ENCODE data around the gene GRP. TPM values are rescaled to one million over a fixed set of nuclear protein-coding genes. Genes with fewer than 3 reads are reported as not detected.
"Not testable (repeated sequence)": the region's sequence is repeated elsewhere in the genome, so short reads cannot be mapped to it uniquely, and the experiment has no call there.

The GRP gene
- polyA plus RNA-seq, 2 donors: not detected

DNA sequence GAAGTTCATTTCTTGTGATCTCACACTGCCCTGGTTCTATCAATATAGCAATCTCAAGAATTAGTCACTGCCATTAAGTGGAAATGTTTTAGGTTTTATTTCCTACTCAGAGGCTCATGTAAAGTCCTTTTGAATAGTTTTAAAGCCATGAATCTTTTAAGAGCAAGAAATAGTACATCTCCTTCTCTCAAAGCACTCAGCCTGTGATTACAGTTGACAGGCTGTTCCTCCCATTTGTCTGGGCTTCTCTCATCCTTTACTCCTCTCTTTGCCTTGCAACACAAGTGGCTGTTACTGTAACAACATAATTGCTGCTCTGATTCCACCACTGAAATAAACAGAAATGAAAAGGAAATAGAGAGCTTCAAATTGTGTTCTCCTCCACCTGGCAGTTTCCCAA lies 18.4 kb downstream of the GRP start:
- H3K36me3 ChIP-seq (ENCODE audit: control insufficient read depth in 2 of 2, insufficient read depth in 2 of 2, low read length in 1 of 2): no peaks in the 10 kb centered on the region
- no peak overlapping the region for H3K27ac ChIP-seq (ENCODE audit: low read depth in 2 of 2, low read length in 1 of 2)
- H3K9me3 ChIP-seq (ENCODE audit: control insufficient read depth in 2 of 2, insufficient read depth in 1 of 2, low read depth in 1 of 2, low read length in 1 of 2): no peaks in the 10 kb centered on the region
- H3K4me3 ChIP-seq (ENCODE audit: low read depth in 1 of 2, low read length in 2 of 2): no peak overlapping the region
- no peaks in the 10 kb centered on the region for H3K4me1 ChIP-seq (ENCODE audit: control insufficient read depth in 2 of 2, insufficient read depth in 2 of 2, low read length in 1 of 2)
- peaks cover 0 to 3% of the 10 kb centered on the region in 2 donors for H3K27me3 ChIP-seq (ENCODE audit: control insufficient read depth in 1 of 2, insufficient read depth in 2 of 2, low read length in 2 of 2)

DNA sequence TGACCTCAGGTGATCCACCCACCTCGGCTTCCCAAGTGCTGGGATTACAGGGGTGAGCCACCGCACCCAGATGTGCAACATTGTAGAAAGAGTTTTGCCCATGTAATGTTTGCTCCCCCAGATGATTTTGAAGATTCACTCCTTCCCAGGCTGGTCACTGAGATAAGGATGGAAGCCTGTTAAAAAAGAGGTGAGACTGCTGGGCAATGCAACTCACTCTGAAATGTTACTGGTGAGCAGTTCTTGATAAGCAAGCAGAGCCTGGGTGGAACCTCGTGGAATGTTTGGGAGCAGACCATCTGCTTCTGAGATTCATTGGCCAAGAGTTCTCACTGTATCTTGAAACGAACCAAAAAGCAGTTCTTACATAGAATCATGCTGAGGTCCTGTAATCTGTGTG lies 19.7 kb downstream of the GRP start:
- no peaks in the 10 kb centered on the region for H3K36me3 ChIP-seq (ENCODE audit: control insufficient read depth in 2 of 2, insufficient read depth in 2 of 2, low read length in 1 of 2)
- H3K4me1 ChIP-seq (ENCODE audit: control insufficient read depth in 2 of 2, insufficient read depth in 2 of 2, low read length in 1 of 2): no peaks in the 10 kb centered on the region
- H3K4me3 ChIP-seq (ENCODE audit: low read depth in 1 of 2, low read length in 2 of 2): no peak overlapping the region
- WGBS, 2 donors: 59 to 77% methylated on average over 4 of the region's 4 CpGs
- peaks cover 0 to 3% of the 10 kb centered on the region in 2 donors for H3K27me3 ChIP-seq (ENCODE audit: control insufficient read depth in 1 of 2, insufficient read depth in 2 of 2, low read length in 2 of 2)
- H3K9me3 ChIP-seq (ENCODE audit: control insufficient read depth in 2 of 2, insufficient read depth in 1 of 2, low read depth in 1 of 2, low read length in 1 of 2): no peaks in the 10 kb centered on the region
- H3K27ac ChIP-seq (ENCODE audit: low read depth in 2 of 2, low read length in 1 of 2): no peak overlapping the region

- Histone ChIP-seq H3K27me3 (ENCODE audit: control insufficient read depth in 1 of 2, insufficient read depth in 2 of 2, low read length in 2 of 2) (peaks cover 0 to 3% of the 10 kb centered on the region in 2 donors), H3K4me1 (ENCODE audit: control insufficient read depth in 2 of 2, insufficient read depth in 2 of 2, low read length in 1 of 2) (no peaks in the 10 kb centered on the region), H3K36me3 (ENCODE audit: control insufficient read depth in 2 of 2, insufficient read depth in 2 of 2, low read length in 1 of 2) (no peaks in the 10 kb centered on the region), H3K9me3 (ENCODE audit: control insufficient read depth in 2 of 2, insufficient read depth in 1 of 2, low read depth in 1 of 2, low read length in 1 of 2) (no peaks in the 10 kb centered on the region), H3K27ac (ENCODE audit: low read depth in 2 of 2, low read length in 1 of 2) (no peak overlapping the region), H3K4me3 (ENCODE audit: low read depth in 1 of 2, low read length in 2 of 2) (no peak overlapping the region)
- WGBS, 2 donors: 90 to 92% methylated on average over 2 of the region's 2 CpGs
Measured at GRCh38 chr18:59242906-59243305, 22.9 kb downstream of the GRP start.

GRCh38 chr18:59246796-59247195 lies 26.8 kb downstream of the GRP start:
- WGBS, 2 donors: 44% methylated on average over 4 of the region's 4 CpGs
- Histone ChIP-seq H3K27me3 (ENCODE audit: control insufficient read depth in 1 of 2, insufficient read depth in 2 of 2, low read length in 2 of 2) (peaks cover 0 to 3% of the 10 kb centered on the region in 2 donors), H3K4me3 (ENCODE audit: low read depth in 1 of 2, low read length in 2 of 2) (no peak overlapping the region), H3K9me3 (ENCODE audit: control insufficient read depth in 2 of 2, insufficient read depth in 1 of 2, low read depth in 1 of 2, low read length in 1 of 2) (no peaks in the 10 kb centered on the region), H3K4me1 (ENCODE audit: control insufficient read depth in 2 of 2, insufficient read depth in 2 of 2, low read length in 1 of 2) (no peaks in the 10 kb centered on the region), H3K36me3 (ENCODE audit: control insufficient read depth in 2 of 2, insufficient read depth in 2 of 2, low read length in 1 of 2) (no peaks in the 10 kb centered on the region), H3K27ac (ENCODE audit: low read depth in 2 of 2, low read length in 1 of 2) (no peak overlapping the region)

GRCh38 chr18:59249199-59249774 lies 29.3 kb downstream of the GRP start:
- no peaks in the 10 kb centered on the region for H3K36me3 ChIP-seq (ENCODE audit: control insufficient read depth in 2 of 2, insufficient read depth in 2 of 2, low read length in 1 of 2)
- no peak overlapping the region for H3K27ac ChIP-seq (ENCODE audit: low read depth in 2 of 2, low read length in 1 of 2)
- no peaks in the 10 kb centered on the region for H3K9me3 ChIP-seq (ENCODE audit: control insufficient read depth in 2 of 2, insufficient read depth in 1 of 2, low read depth in 1 of 2, low read length in 1 of 2)
- WGBS, 2 donors: 22 to 24% methylated on average over 5 of the region's 5 CpGs
- H3K4me3 ChIP-seq (ENCODE audit: low read depth in 1 of 2, low read length in 2 of 2): no peak overlapping the region
- H3K4me1 ChIP-seq (ENCODE audit: control insufficient read depth in 2 of 2, insufficient read depth in 2 of 2, low read length in 1 of 2): no peaks in the 10 kb centered on the region
- peaks cover 0 to 3% of the 10 kb centered on the region in 2 donors for H3K27me3 ChIP-seq (ENCODE audit: control insufficient read depth in 1 of 2, insufficient read depth in 2 of 2, low read length in 2 of 2)

DNA sequence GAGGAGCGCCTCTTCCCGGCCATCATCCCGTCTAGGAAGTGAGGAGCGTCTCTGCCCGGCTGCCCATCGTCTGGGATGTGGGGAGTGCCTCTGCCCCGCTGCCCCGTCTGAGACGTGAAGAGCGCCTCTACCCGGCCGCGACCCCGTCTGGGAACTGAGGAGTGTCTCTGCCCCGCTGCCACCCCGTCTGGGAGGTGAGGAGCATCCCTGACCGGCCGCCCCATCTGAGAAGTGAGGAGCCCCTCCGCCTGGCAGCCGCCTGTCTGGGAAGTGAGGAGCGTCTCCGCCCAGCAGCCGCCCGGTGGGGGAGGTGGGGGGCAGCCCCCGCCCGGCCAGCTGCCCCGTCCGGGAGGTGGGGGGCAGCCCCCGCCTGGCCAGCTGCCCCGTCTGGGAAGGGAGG lies 35.5 kb downstream of the GRP start:
- H3K9me3 ChIP-seq (ENCODE audit: control insufficient read depth in 2 of 2, insufficient read depth in 1 of 2, low read depth in 1 of 2, low read length in 1 of 2): not testable (repeated sequence)

GRCh38 chr18:59261842-59262241 lies 41.9 kb downstream of the GRP start:
- H3K9me3 ChIP-seq (ENCODE audit: control insufficient read depth in 2 of 2, insufficient read depth in 1 of 2, low read depth in 1 of 2, low read length in 1 of 2); H3K27ac ChIP-seq (ENCODE audit: low read depth in 2 of 2, low read length in 1 of 2); H3K4me1 ChIP-seq (ENCODE audit: control insufficient read depth in 2 of 2, insufficient read depth in 2 of 2, low read length in 1 of 2); H3K36me3 ChIP-seq (ENCODE audit: control insufficient read depth in 2 of 2, insufficient read depth in 2 of 2, low read length in 1 of 2); H3K4me3 ChIP-seq (ENCODE audit: low read depth in 1 of 2, low read length in 2 of 2): not testable (repeated sequence)
- WGBS, 2 donors: 56 to 84% methylated on average over 3 of the region's 3 CpGs
- peaks cover 0 to 17% of the 10 kb centered on the region in 2 donors for H3K27me3 ChIP-seq (ENCODE audit: control insufficient read depth in 1 of 2, insufficient read depth in 2 of 2, low read length in 2 of 2)

More for the DNA sequence above, 35.5 kb downstream of the GRP start:
- WGBS, 2 donors: 83 to 94% methylated on average over 30 of the region's 30 CpGs
- H3K27me3 ChIP-seq (ENCODE audit: control insufficient read depth in 1 of 2, insufficient read depth in 2 of 2, low read length in 2 of 2); H3K27ac ChIP-seq (ENCODE audit: low read depth in 2 of 2, low read length in 1 of 2); H3K36me3 ChIP-seq (ENCODE audit: control insufficient read depth in 2 of 2, insufficient read depth in 2 of 2, low read length in 1 of 2); H3K4me1 ChIP-seq (ENCODE audit: control insufficient read depth in 2 of 2, insufficient read depth in 2 of 2, low read length in 1 of 2); H3K4me3 ChIP-seq (ENCODE audit: low read depth in 1 of 2, low read length in 2 of 2): not testable (repeated sequence)

- not testable (repeated sequence) for H3K4me3 ChIP-seq (ENCODE audit: low read depth in 1 of 2, low read length in 2 of 2); H3K9me3 ChIP-seq (ENCODE audit: control insufficient read depth in 2 of 2, insufficient read depth in 1 of 2, low read depth in 1 of 2, low read length in 1 of 2); H3K27ac ChIP-seq (ENCODE audit: low read depth in 2 of 2, low read length in 1 of 2); H3K4me1 ChIP-seq (ENCODE audit: control insufficient read depth in 2 of 2, insufficient read depth in 2 of 2, low read length in 1 of 2); H3K36me3 ChIP-seq (ENCODE audit: control insufficient read depth in 2 of 2, insufficient read depth in 2 of 2, low read length in 1 of 2)
- 91 to 94% methylated on average over 1 to 2 of the region's 2 CpGs for WGBS, 2 donors
- H3K27me3 ChIP-seq (ENCODE audit: control insufficient read depth in 1 of 2, insufficient read depth in 2 of 2, low read length in 2 of 2): peaks cover 0 to 17% of the 10 kb centered on the region in 2 donors
Measured at GRCh38 chr18:59262243-59262642, 42.3 kb downstream of the GRP start.

GRCh38 chr18:59263661-59264060 lies 43.7 kb downstream of the GRP start:
- Histone ChIP-seq H3K27ac (ENCODE audit: low read depth in 2 of 2, low read length in 1 of 2) (no peak overlapping the region), H3K36me3 (ENCODE audit: control insufficient read depth in 2 of 2, insufficient read depth in 2 of 2, low read length in 1 of 2) (no peaks in the 10 kb centered on the region), H3K4me3 (ENCODE audit: low read depth in 1 of 2, low read length in 2 of 2) (no peak overlapping the region), H3K27me3 (ENCODE audit: control insufficient read depth in 1 of 2, insufficient read depth in 2 of 2, low read length in 2 of 2) (peaks cover 0 to 27% of the 10 kb centered on the region in 2 donors), H3K4me1 (ENCODE audit: control insufficient read depth in 2 of 2, insufficient read depth in 2 of 2, low read length in 1 of 2) (peaks cover 5 to 6% of the 10 kb centered on the region in 2 donors), H3K9me3 (ENCODE audit: control insufficient read depth in 2 of 2, insufficient read depth in 1 of 2, low read depth in 1 of 2, low read length in 1 of 2) (peaks cover 4 to 8% of the 10 kb centered on the region in 2 donors)
- WGBS, 2 donors: 8 to 10% methylated on average over 16 of the region's 16 CpGs

DNA sequence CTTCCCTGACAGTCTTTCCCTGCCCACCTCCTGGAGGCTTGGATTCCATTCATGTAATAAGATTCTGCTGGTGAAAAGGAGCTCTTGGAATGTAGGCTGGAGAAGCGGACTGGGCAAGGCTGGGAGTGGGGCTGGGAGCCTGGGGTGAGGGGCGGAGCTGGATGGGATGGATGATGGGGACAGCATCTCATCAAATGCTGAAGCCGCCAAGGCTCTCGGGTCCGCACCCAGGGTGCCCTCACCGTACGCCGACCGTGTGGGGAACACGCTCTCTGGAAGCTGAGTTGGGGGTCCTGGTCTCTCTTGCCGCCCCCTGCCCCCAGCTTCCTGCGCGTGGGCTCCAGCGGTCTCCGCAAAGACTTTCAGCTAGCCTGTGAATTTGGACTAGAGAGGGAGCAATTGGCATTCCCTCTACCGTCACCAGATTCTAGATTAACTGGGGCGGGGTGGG lies 44.2 kb downstream of the GRP start:
- Histone ChIP-seq H3K36me3 (ENCODE audit: control insufficient read depth in 2 of 2, insufficient read depth in 2 of 2, low read length in 1 of 2) (no peaks in the 10 kb centered on the region), H3K27me3 (ENCODE audit: control insufficient read depth in 1 of 2, insufficient read depth in 2 of 2, low read length in 2 of 2) (peaks cover 0 to 32% of the 10 kb centered on the region in 2 donors), H3K4me3 (ENCODE audit: low read depth in 1 of 2, low read length in 2 of 2) (no peak overlapping the region), H3K27ac (ENCODE audit: low read depth in 2 of 2, low read length in 1 of 2) (no peak overlapping the region), H3K9me3 (ENCODE audit: control insufficient read depth in 2 of 2, insufficient read depth in 1 of 2, low read depth in 1 of 2, low read length in 1 of 2) (peaks cover 4 to 8% of the 10 kb centered on the region in 2 donors), H3K4me1 (ENCODE audit: control insufficient read depth in 2 of 2, insufficient read depth in 2 of 2, low read length in 1 of 2) (peaks cover 6% of the 10 kb centered on the region in 2 donors)
- 8 to 11% methylated on average over 17 of the region's 17 CpGs for WGBS, 2 donors
